Right ventricle myocardium inferior (tissue), 1 donor: ENCODE results near the gene MEI4. TPM values are rescaled to one million over a fixed set of nuclear protein-coding genes. Genes with fewer than 3 reads are reported as not detected.

ENCODE experiments used
- ATAC-seq: fragments of 200-7000 bp; cut with Tn5 transposase; one replicate; pipeline ENCODE4 v1.9.1; 2020; ENCODE audit warnings: mild to moderate bottlenecking, moderate library complexity
- DNase-seq: peaks from one replicate; pipeline ENCODE4 v3.0.0; 2021; ENCODE audit errors: missing footprints
- intact Hi-C: fragments of 100-400 bp; cut with DNase I; formaldehyde crosslinking; loops from one replicate; pipeline ENCODE4 v1.11.0; 2022
- total RNA-seq: library from RNA; stranded (reverse); fragmentation: NEBNext Ultra II Directional; extraction: Animal tissue kit (Norgen Biotek cat#: 25700); gene quantifications from one replicate; pipeline ENCODE4 v1.2.1, GENCODE V29; 2021
- donor health status: DM: no; HTN: yes; CAD: no; lungs with severe emphysema.

MEI4 gene
- total RNA-seq, 1 donor from 2014 or later = 0.65 TPM

- no peak for DNase-seq
- intact Hi-C loops = no loop called here
- ATAC-seq = no peak
Measured at GRCh38 chr6:77879527-77879926, 226.7 kb downstream of the MEI4 start.

- no peak for ATAC-seq
- DNase-seq = no peak
- intact Hi-C loops = no loop called here
Measured at GRCh38 chr6:77880501-77880900, 227.7 kb downstream of the MEI4 start.

GRCh38 chr6:77883851-77884250 lies 231.0 kb downstream of the MEI4 start:
- intact Hi-C loops = no loop called here
- no peak for DNase-seq
- no peak for ATAC-seq

- DNase-seq (no peak), ATAC-seq (no peak)
- intact Hi-C loops = no loop called here
Measured at GRCh38 chr6:77893391-77893790, 240.6 kb downstream of the MEI4 start.

GRCh38 chr6:77906070-77906469 lies 253.2 kb downstream of the MEI4 start:
- ATAC-seq (no peak), DNase-seq (no peak)
- intact Hi-C loops = no loop called here

- no peak for ATAC-seq
- no peak for DNase-seq
- intact Hi-C loops = no loop called here
Measured at GRCh38 chr6:77910826-77911225, 258.0 kb downstream of the MEI4 start.

- ATAC-seq = no peak
- intact Hi-C loops = no loop called here
- DNase-seq = no peak
Measured at GRCh38 chr6:77926198-77926751, 273.4 kb downstream of the MEI4 start.

- DNase-seq (no peak), ATAC-seq (no peak)
- intact Hi-C loops = no loop called here
Measured at GRCh38 chr6:77930382-77930781, 277.5 kb downstream of the MEI4 start.

GRCh38 chr6:77930952-77931351 lies 278.1 kb downstream of the MEI4 start:
- DNase-seq (no peak), ATAC-seq (no peak)
- intact Hi-C loops = no loop called here

- intact Hi-C loops = no loop called here
- ATAC-seq (no peak), DNase-seq (no peak)
Measured at GRCh38 chr6:77962070-77962469, 309.2 kb downstream of the MEI4 start.

- intact Hi-C loops = no loop called here
- DNase-seq (no peak), ATAC-seq (no peak)
Measured at GRCh38 chr6:77965449-77965848, 312.6 kb downstream of the MEI4 start.

- DNase-seq (no peak), ATAC-seq (no peak)
- intact Hi-C loops = no loop called here
Measured at GRCh38 chr6:77972334-77972733, 319.5 kb downstream of the MEI4 start.

Other genes with a start within 250 kb of the MEI4 start
- gene HTR1B, start 189.5 kb upstream of the MEI4 start, total RNA-seq = not detected